ENCODE results near the gene MASP1. TPM values are rescaled to one million over a fixed set of nuclear protein-coding genes. Genes with fewer than 3 reads are reported as not detected.

The MASP1 gene
- total and polyA plus RNA-seq, 2 of the 4 experiments (the other 2 are of a cell fraction) = 13.1 to 16.2 TPM

DNA sequence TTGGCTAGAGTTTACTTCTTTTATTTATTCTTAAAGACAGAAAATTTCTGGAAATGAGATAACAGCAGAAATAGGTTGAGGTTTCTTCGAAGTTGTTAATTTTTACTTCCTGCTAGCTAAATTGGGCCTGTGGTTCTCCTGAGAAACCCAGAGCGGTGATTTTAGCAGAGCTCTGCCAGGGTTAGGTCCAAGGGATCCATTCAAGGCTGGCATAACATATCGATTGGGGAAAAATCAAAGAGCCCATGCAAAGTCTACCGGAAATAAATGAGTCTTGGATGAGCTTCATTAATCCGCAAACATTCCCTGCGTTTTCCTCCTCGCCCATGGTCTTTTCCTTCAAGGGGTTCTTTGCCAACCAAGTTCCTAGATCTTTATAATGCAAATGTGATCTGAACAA is 30.8 kb upstream of the MASP1 start:
- no peak overlapping the region for H2AFZ ChIP-seq (replicated peaks; ENCODE audit: low read length, poor library complexity)
- no peaks in the 10 kb centered on the region for H3K9me1 ChIP-seq (ENCODE audit: insufficient read depth, low read length)
- no TSS peak for BruUV-seq (replicated peaks)
- no peak overlapping the region for H4K8ac ChIP-seq (ENCODE audit: low read depth in 2 of 2, low read length in 2 of 2)
- H3K18ac ChIP-seq (ENCODE audit: low read depth, low read length) = no peak overlapping the region
- no peak overlapping the region for H3K14ac ChIP-seq (replicated peaks; ENCODE audit: low read depth, low read length)
- TF ChIP-seq BHLHE40 (IDR thresholded peaks at IDR 0.05; ENCODE audit: low read depth, low read length) (no peak), RAD21 (IDR thresholded peaks at IDR 0.05; ENCODE audit: low read length) (no peak), RFX5 (IDR thresholded peaks at IDR 0.05; ENCODE audit: low read depth, low read length) (no peak), MAFK (IDR thresholded peaks at IDR 0.05; ENCODE audit: low read depth, low read length) (no peak), MAZ (IDR thresholded peaks at IDR 0.05; ENCODE audit: borderline replicate concordance, low read depth, low read length) (no peak), SMC3 (IDR thresholded peaks at IDR 0.05; ENCODE audit: low read depth, low read length) (no peak), CHD1 (IDR thresholded peaks at IDR 0.05; ENCODE audit: low read depth, low read length) (no peak)
- TF ChIP-seq, protein P1, sequence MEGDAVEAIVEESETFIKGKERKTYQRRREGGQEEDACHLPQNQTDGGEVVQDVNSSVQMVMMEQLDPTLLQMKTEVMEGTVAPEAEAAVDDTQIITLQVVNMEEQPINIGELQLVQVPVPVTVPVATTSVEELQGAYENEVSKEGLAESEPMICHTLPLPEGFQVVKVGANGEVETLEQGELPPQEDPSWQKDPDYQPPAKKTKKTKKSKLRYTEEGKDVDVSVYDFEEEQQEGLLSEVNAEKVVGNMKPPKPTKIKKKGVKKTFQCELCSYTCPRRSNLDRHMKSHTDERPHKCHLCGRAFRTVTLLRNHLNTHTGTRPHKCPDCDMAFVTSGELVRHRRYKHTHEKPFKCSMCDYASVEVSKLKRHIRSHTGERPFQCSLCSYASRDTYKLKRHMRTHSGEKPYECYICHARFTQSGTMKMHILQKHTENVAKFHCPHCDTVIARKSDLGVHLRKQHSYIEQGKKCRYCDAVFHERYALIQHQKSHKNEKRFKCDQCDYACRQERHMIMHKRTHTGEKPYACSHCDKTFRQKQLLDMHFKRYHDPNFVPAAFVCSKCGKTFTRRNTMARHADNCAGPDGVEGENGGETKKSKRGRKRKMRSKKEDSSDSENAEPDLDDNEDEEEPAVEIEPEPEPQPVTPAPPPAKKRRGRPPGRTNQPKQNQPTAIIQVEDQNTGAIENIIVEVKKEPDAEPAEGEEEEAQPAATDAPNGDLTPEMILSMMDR (conservative IDR thresholded peaks at IDR 0.05; ENCODE audit: low read depth, low read length) = no peak
- ChIA-PET POLR2A (ENCODE audit: unreplicated experiment) (no interaction called here), CTCF (interaction anchor here (0.7 to 8.6 kb wide), 3 partner anchors 8 to 356 kb away, joined by 3 to 168 read pairs (median 3); no protein-coding TSS in a partner anchor)
- WGBS, 2 experiments (ENCODE audit: extremely low coverage in 2 of 2, insufficient read length in 1 of 2) = 56% methylated on average over 1 of the region's 7 CpGs; no CpG with 5 or more reads in 1 of the 2 experiments
- in situ Hi-C loops (cut with MboI; ENCODE audit: low sequenced_read_pairs) (no loop called here), dilution Hi-C loops (cut with HindIII; ENCODE audit: low sequenced_read_pairs, unreplicated experiment) (loop anchor here (25.0 kb wide), 1 partner anchor 365 kb away; no protein-coding TSS in a partner anchor), intact Hi-C loops (cut with micrococcal nuclease) (no loop called here)
- H2BK120ac ChIP-seq (ENCODE audit: low read depth, low read length) = no peak overlapping the region
- H3K9ac ChIP-seq (ENCODE audit: low read depth, low read length) = no peak overlapping the region
- H3K4me2 ChIP-seq (ENCODE audit: low read depth, low read length) = no peak overlapping the region
- no peak overlapping the region for H3K4ac ChIP-seq (ENCODE audit: low read depth, low read length)
- ATAC-seq (ENCODE audit: low read depth) = no peak
- H3K9me3 ChIP-seq (ENCODE audit: control insufficient read depth, insufficient read depth, low read length) = no peaks in the 10 kb centered on the region
- H3K23ac ChIP-seq (ENCODE audit: low read depth, low read length) = no peak overlapping the region
- H2BK20ac ChIP-seq (ENCODE audit: low read depth, low read length) = no peak overlapping the region
- H4K91ac ChIP-seq (ENCODE audit: insufficient read depth, low read depth, low read length) = no peak overlapping the region
- H3K4me1 ChIP-seq (ENCODE audit: control insufficient read depth, insufficient read depth, low read length) = peaks cover 2% of the 10 kb centered on the region; the same call in 1 of the 2 replicates
- H3K56ac ChIP-seq (ENCODE audit: extremely low read depth, insufficient read depth, low read length) = no peak overlapping the region
- no peak overlapping the region for H2AK9ac ChIP-seq (replicated peaks; ENCODE audit: low read depth, low read length, poor library complexity)
- H4K5ac ChIP-seq (ENCODE audit: low read depth, low read length) = no peak overlapping the region
- no peak overlapping the region for H2BK5ac ChIP-seq (ENCODE audit: low read depth, low read length, poor library complexity, severe bottlenecking)
- H3K79me1 ChIP-seq (ENCODE audit: low read depth in 1 of 2, low read length in 2 of 2) = no peaks in the 10 kb centered on the region
- H2BK15ac ChIP-seq (ENCODE audit: low read depth, low read length) = no peak overlapping the region
- no peak overlapping the region for H3K27ac ChIP-seq (ENCODE audit: insufficient read depth, low read length)
- no peaks in the 10 kb centered on the region for H4K20me1 ChIP-seq (ENCODE audit: insufficient read depth, low read length)
- H3K27me3 ChIP-seq (ENCODE audit: control insufficient read depth, insufficient read depth, low read length) = peaks cover 12% of the 10 kb centered on the region
- H3K36me3 ChIP-seq (ENCODE audit: control insufficient read depth, insufficient read depth, low read length) = no peaks in the 10 kb centered on the region
- no peak overlapping the region for H2AK5ac ChIP-seq (ENCODE audit: low read depth, low read length)
- DNase-seq = no peak
- no peak overlapping the region for H3K4me3 ChIP-seq (ENCODE audit: insufficient read depth, low read depth, low read length)

Data from IMR-90 (cell line).